ENCODE data around the gene DCUN1D4.

- TF ChIP-seq CTCF (IDR thresholded peaks at IDR 0.05) (no peak), POLR2A (IDR thresholded peaks at IDR 0.05) (peak; percentile 54)
Observed at GRCh38 chr4:51844153-51845054, 1.5 kb downstream of the DCUN1D4 start.
